ENCODE results near the gene GALNT10. TPM values are rescaled to one million over a fixed set of nuclear protein-coding genes. Genes with fewer than 3 reads are reported as not detected.

The GALNT10 gene
- total and polyA plus RNA-seq, 9 of the 15 experiments (the other 6 are each of a cell fraction or from before 2014, with no cell fraction given): 4.6 to 37.1 (median 13.3) TPM

- no peaks in the 10 kb centered on the region for H3K4me1 ChIP-seq (replicated peaks in 1 of 2; ENCODE audit: control insufficient read depth in 2 of 2, insufficient read depth in 2 of 2, low read length in 2 of 2)
- BruUV-seq (replicated peaks): no TSS peak
- ChIA-PET CTCF (ENCODE audit: low intra/inter-chr PET ratio) (no interaction called here), POLR2A (no interaction called here)
- FAIRE-seq: peak; percentile 11
- no peaks in the 10 kb centered on the region for H3K27me3 ChIP-seq (ENCODE audit: control insufficient read depth in 2 of 2, insufficient read depth in 2 of 2, low read length in 2 of 2)
- H3K4me3 ChIP-seq: no peak overlapping the region
- no peaks in the 10 kb centered on the region for H4K20me1 ChIP-seq (replicated peaks; ENCODE audit: control insufficient read depth, insufficient read depth, low read length)
- H3K4me2 ChIP-seq (ENCODE audit: insufficient read depth, low read length): no peak overlapping the region
- TF ChIP-seq NBN (IDR thresholded peaks at IDR 0.05; ENCODE audit: low read depth) (no peak), PBX2 (CRISPR knock-in tag; IDR thresholded peaks at IDR 0.05; ENCODE audit: low read depth) (no peak), PBX2 (tag; conservative IDR thresholded peaks at IDR 0.05; ENCODE audit: low read depth) (peak; percentile 34; the same call in 1 of the 2 replicates)
- 79% methylated on average over 5 of the region's 5 CpGs for WGBS (ENCODE audit: insufficient coverage, low coverage, missing lambda C conversion rate)
- H3K9ac ChIP-seq (ENCODE audit: insufficient read depth in 1 of 2, low read depth in 2 of 2, low read length in 2 of 2): no peak overlapping the region
- H2AFZ ChIP-seq (ENCODE audit: low read depth, low read length): no peak overlapping the region
- H3K9me3 ChIP-seq (replicated peaks; ENCODE audit: control insufficient read depth, insufficient read depth, low read depth, low read length): no peaks in the 10 kb centered on the region
- no peak overlapping the region for H3K27ac ChIP-seq (ENCODE audit: extremely low read depth, low read depth, low read length)
- in situ Hi-C loops (cut with MboI) (no loop called here), intact Hi-C loops (cut with micrococcal nuclease) (no loop called here)
- no peak for DNase-seq (ENCODE audit: extremely low read depth in 1 of 4, low spot score in 3 of 4)
- no peaks in the 10 kb centered on the region for H3K79me2 ChIP-seq (ENCODE audit: control insufficient read depth, insufficient read depth, low read length)
- no peak for ATAC-seq
- no peaks in the 10 kb centered on the region for H3K36me3 ChIP-seq (ENCODE audit: control insufficient read depth, insufficient read depth, low read length)
- H3K9me1 ChIP-seq (ENCODE audit: control insufficient read depth, insufficient read depth, low read length): no peaks in the 10 kb centered on the region
These were observed 74.1 kb downstream of the GALNT10 start for GRCh38 chr5:154264549-154265196.

Data from K562 (cell line).